ENCODE results near the gene MATN4.
"Not testable (repeated sequence)": the region's sequence is repeated elsewhere in the genome, so short reads cannot be mapped to it uniquely, and the experiment has no call there.

MATN4 gene

GRCh38 chr20:45353746-45354145 lies 45.6 kb upstream of the MATN4 start:
- no peak overlapping the region for H2BK15ac ChIP-seq (ENCODE audit: low read length)
- H3K9ac ChIP-seq (ENCODE audit: low read depth, low read length, poor library complexity): no peak overlapping the region
- no peak overlapping the region for H3K27ac ChIP-seq (replicated peaks; ENCODE audit: low read length)
- H3K36me3 ChIP-seq (replicated peaks in 1 of 2; ENCODE audit: control insufficient read depth in 2 of 2, insufficient read depth in 2 of 2, low read length in 2 of 2): no peaks in the 10 kb centered on the region
- H3K27me3 ChIP-seq (ENCODE audit: control insufficient read depth in 3 of 3, insufficient read depth in 3 of 3, low read depth in 1 of 3, low read length in 3 of 3): peaks cover 0 to 8% (median 0%) of the 10 kb centered on the region in 3 experiments
- H2BK5ac ChIP-seq (ENCODE audit: low read length): no peak overlapping the region
- no peak overlapping the region for H3K18ac ChIP-seq (ENCODE audit: low read length)
- H4K91ac ChIP-seq (ENCODE audit: low read depth, low read length, poor library complexity): no peak overlapping the region
- H3K14ac ChIP-seq (ENCODE audit: low read length): no peak overlapping the region
- no peaks in the 10 kb centered on the region for H3K9me3 ChIP-seq (replicated peaks in 1 of 2; ENCODE audit: control insufficient read depth in 2 of 2, insufficient read depth in 1 of 2, low read depth in 1 of 2, low read length in 2 of 2)
- H2AK5ac ChIP-seq (ENCODE audit: low read depth, low read length): no peak overlapping the region
- H2AFZ ChIP-seq (ENCODE audit: low read length): no peak overlapping the region
- H3K23ac ChIP-seq (ENCODE audit: low read depth, low read length, poor library complexity): no peak overlapping the region
- no peak overlapping the region for H3K4me2 ChIP-seq (ENCODE audit: insufficient read depth, low read length, poor library complexity, severe bottlenecking)
- no peaks in the 10 kb centered on the region for H3K79me1 ChIP-seq (ENCODE audit: low read depth, low read length)
- no peak overlapping the region for H2BK120ac ChIP-seq (ENCODE audit: low read depth, low read length)
- H3K4me1 ChIP-seq (ENCODE audit: control insufficient read depth in 2 of 2, insufficient read depth in 1 of 2, low read depth in 1 of 2, low read length in 2 of 2): no peaks in the 10 kb centered on the region
- WGBS, 2 donors (ENCODE audit: extremely low coverage in 2 of 2, insufficient read length in 2 of 2, insufficient replicate concordance in 1 of 2): no CpG with 5 or more reads among the region's 1 CpG
- H4K8ac ChIP-seq (ENCODE audit: low read depth, low read length): no peak overlapping the region
- H3K4ac ChIP-seq (ENCODE audit: low read length): no peak overlapping the region
- H3K4me3 ChIP-seq (ENCODE audit: low read length in 2 of 2): no peak overlapping the region
- DNase-seq (ENCODE audit: low spot score): no peak
- H2BK12ac ChIP-seq (ENCODE audit: low read length): no peak overlapping the region

GRCh38 chr20:45352729-45353128 lies 44.6 kb upstream of the MATN4 start:
- Histone ChIP-seq H3K79me1 (ENCODE audit: low read depth, low read length) (no peaks in the 10 kb centered on the region), H3K4me3 (ENCODE audit: low read length in 2 of 2) (no peak overlapping the region), H4K8ac (ENCODE audit: low read depth, low read length) (no peak overlapping the region), H3K23ac (ENCODE audit: low read depth, low read length, poor library complexity) (no peak overlapping the region), H3K14ac (ENCODE audit: low read length) (no peak overlapping the region), H2BK120ac (ENCODE audit: low read depth, low read length) (no peak overlapping the region), H3K27me3 (ENCODE audit: control insufficient read depth in 3 of 3, insufficient read depth in 3 of 3, low read depth in 1 of 3, low read length in 3 of 3) (peaks cover 0 to 12% (median 0%) of the 10 kb centered on the region in 3 experiments), H2BK5ac (ENCODE audit: low read length) (no peak overlapping the region), H2AK5ac (ENCODE audit: low read depth, low read length) (no peak overlapping the region), H3K18ac (ENCODE audit: low read length) (no peak overlapping the region), H3K4me1 (ENCODE audit: control insufficient read depth in 2 of 2, insufficient read depth in 1 of 2, low read depth in 1 of 2, low read length in 2 of 2) (peaks cover under 1 to 2% of the 10 kb centered on the region in 2 donors), H2BK12ac (ENCODE audit: low read length) (no peak overlapping the region), H2BK15ac (ENCODE audit: low read length) (no peak overlapping the region), H3K9ac (ENCODE audit: low read depth, low read length, poor library complexity) (no peak overlapping the region), H3K27ac (replicated peaks; ENCODE audit: low read length) (no peak overlapping the region), H2AFZ (ENCODE audit: low read length) (no peak overlapping the region), H3K9me3 (replicated peaks in 1 of 2; ENCODE audit: control insufficient read depth in 2 of 2, insufficient read depth in 1 of 2, low read depth in 1 of 2, low read length in 2 of 2) (no peaks in the 10 kb centered on the region), H3K36me3 (replicated peaks in 1 of 2; ENCODE audit: control insufficient read depth in 2 of 2, insufficient read depth in 2 of 2, low read length in 2 of 2) (no peaks in the 10 kb centered on the region), H3K4ac (ENCODE audit: low read length) (no peak overlapping the region), H4K91ac (ENCODE audit: low read depth, low read length, poor library complexity) (no peak overlapping the region), H3K4me2 (ENCODE audit: insufficient read depth, low read length, poor library complexity, severe bottlenecking) (no peak overlapping the region)
- no CpG with 5 or more reads among the region's 3 CpGs for whole genome bisulfite sequencing, 2 donors (ENCODE audit: extremely low coverage in 2 of 2, insufficient read length in 2 of 2, insufficient replicate concordance in 1 of 2)
- no peak for DNase-seq (ENCODE audit: low spot score)

GRCh38 chr20:45350795-45351194 lies 42.7 kb upstream of the MATN4 start:
- not testable (repeated sequence) for H4K8ac ChIP-seq (ENCODE audit: low read depth, low read length); H3K9ac ChIP-seq (ENCODE audit: low read depth, low read length, poor library complexity); H3K36me3 ChIP-seq (replicated peaks in 1 of 2; ENCODE audit: control insufficient read depth in 2 of 2, insufficient read depth in 2 of 2, low read length in 2 of 2); H3K79me1 ChIP-seq (ENCODE audit: low read depth, low read length); H2AK5ac ChIP-seq (ENCODE audit: low read depth, low read length); H2BK120ac ChIP-seq (ENCODE audit: low read depth, low read length); H2BK5ac ChIP-seq (ENCODE audit: low read length); H2BK15ac ChIP-seq (ENCODE audit: low read length); H2BK12ac ChIP-seq (ENCODE audit: low read length); H3K4me2 ChIP-seq (ENCODE audit: insufficient read depth, low read length, poor library complexity, severe bottlenecking); H3K4me3 ChIP-seq (ENCODE audit: low read length in 2 of 2); H3K9me3 ChIP-seq (replicated peaks in 1 of 2; ENCODE audit: control insufficient read depth in 2 of 2, insufficient read depth in 1 of 2, low read depth in 1 of 2, low read length in 2 of 2); H3K14ac ChIP-seq (ENCODE audit: low read length); H3K18ac ChIP-seq (ENCODE audit: low read length); H3K27ac ChIP-seq (replicated peaks; ENCODE audit: low read length); H3K23ac ChIP-seq (ENCODE audit: low read depth, low read length, poor library complexity); H4K91ac ChIP-seq (ENCODE audit: low read depth, low read length, poor library complexity); DNase-seq (ENCODE audit: low spot score); H2AFZ ChIP-seq (ENCODE audit: low read length); H3K4ac ChIP-seq (ENCODE audit: low read length)
- peaks cover 13 to 16% of the 10 kb centered on the region in 2 donors for H3K4me1 ChIP-seq (ENCODE audit: control insufficient read depth in 2 of 2, insufficient read depth in 1 of 2, low read depth in 1 of 2, low read length in 2 of 2)
- peaks cover 0 to 30% (median 0%) of the 10 kb centered on the region in 3 experiments for H3K27me3 ChIP-seq (ENCODE audit: control insufficient read depth in 3 of 3, insufficient read depth in 3 of 3, low read depth in 1 of 3, low read length in 3 of 3)
- no CpG with 5 or more reads among the region's 10 CpGs for WGBS, 2 donors (ENCODE audit: extremely low coverage in 2 of 2, insufficient read length in 2 of 2, insufficient replicate concordance in 1 of 2)

GRCh38 chr20:45350217-45350616 lies 42.1 kb upstream of the MATN4 start:
- H4K91ac ChIP-seq (ENCODE audit: low read depth, low read length, poor library complexity): no peak overlapping the region
- WGBS, 2 donors (ENCODE audit: extremely low coverage in 2 of 2, insufficient read length in 2 of 2, insufficient replicate concordance in 1 of 2): no CpG with 5 or more reads among the region's 1 CpG

More at GRCh38 chr20:45350217-45350616, 42.1 kb upstream of the MATN4 start:
- Histone ChIP-seq H3K4me1 (ENCODE audit: control insufficient read depth in 2 of 2, insufficient read depth in 1 of 2, low read depth in 1 of 2, low read length in 2 of 2) (peaks cover 13 to 16% of the 10 kb centered on the region in 2 donors), H3K23ac (ENCODE audit: low read depth, low read length, poor library complexity) (no peak overlapping the region), H3K14ac (ENCODE audit: low read length) (no peak overlapping the region), H2BK15ac (ENCODE audit: low read length) (no peak overlapping the region), H3K4me3 (ENCODE audit: low read length in 2 of 2) (no peak overlapping the region), H4K8ac (ENCODE audit: low read depth, low read length) (no peak overlapping the region), H3K27me3 (ENCODE audit: control insufficient read depth in 3 of 3, insufficient read depth in 3 of 3, low read depth in 1 of 3, low read length in 3 of 3) (peaks cover 0 to 30% (median 0%) of the 10 kb centered on the region in 3 experiments), H3K79me1 (ENCODE audit: low read depth, low read length) (no peaks in the 10 kb centered on the region), H2AK5ac (ENCODE audit: low read depth, low read length) (no peak overlapping the region), H3K27ac (replicated peaks; ENCODE audit: low read length) (no peak overlapping the region), H2BK12ac (ENCODE audit: low read length) (no peak overlapping the region), H3K9me3 (replicated peaks in 1 of 2; ENCODE audit: control insufficient read depth in 2 of 2, insufficient read depth in 1 of 2, low read depth in 1 of 2, low read length in 2 of 2) (no peaks in the 10 kb centered on the region), H3K4ac (ENCODE audit: low read length) (no peak overlapping the region), H2BK120ac (ENCODE audit: low read depth, low read length) (no peak overlapping the region), H3K36me3 (replicated peaks in 1 of 2; ENCODE audit: control insufficient read depth in 2 of 2, insufficient read depth in 2 of 2, low read length in 2 of 2) (no peaks in the 10 kb centered on the region), H3K4me2 (ENCODE audit: insufficient read depth, low read length, poor library complexity, severe bottlenecking) (no peak overlapping the region), H2AFZ (ENCODE audit: low read length) (no peak overlapping the region), H2BK5ac (ENCODE audit: low read length) (no peak overlapping the region), H3K18ac (ENCODE audit: low read length) (no peak overlapping the region), H3K9ac (ENCODE audit: low read depth, low read length, poor library complexity) (no peak overlapping the region)
- no peak for DNase-seq (ENCODE audit: low spot score)
